HCT116 (cell line): ENCODE measurements around the gene SEMA5B. TPM values are rescaled to one million over a fixed set of nuclear protein-coding genes. Genes with fewer than 3 reads are reported as not detected.

Experiments
- ATAC-seq: fragments of 200-7000 bp; cut with Tn5 transposase; 2 replicates; pipeline ENCODE4 v1.9.1; 2020; ENCODE audit warnings: mild to moderate bottlenecking, moderate library complexity
- BruUV-seq: library from RNA; stranded (reverse); fragments of 400-500 nt; replicated peaks from 2 replicates; lab custom pipeline; 2021; lab: Mats Ljungman, UMichigan
- CTCF ChIA-PET: fragments of 300-600 bp; sonication (Branson Sonifier 250); formaldehyde crosslinking; loops from one replicate; lab custom pipeline; 2021; ENCODE audit warnings: antibody characterized with exemption; lab: Charles Lee
- POLR2A ChIA-PET: fragments of 300-600, 350-600 bp; sonication (Branson Sonifier 250); formaldehyde crosslinking; loops from one replicate; lab custom pipeline; 2021; ENCODE audit warnings: antibody characterized with exemption; lab: Charles Lee
- RAD21 ChIA-PET, 2 experiments: fragments of 300-600 bp; sonication (Branson Sonifier 250); formaldehyde crosslinking; loops; one replicate each; lab custom pipeline; 2023; ENCODE audit warnings: low total read pairs in 2 of 2; ENCODE audit not compliant: uncharacterized antibody in 2 of 2, unreplicated experiment in 2 of 2, low non-redundant PET in 1 of 2; lab: Charles Lee
- DNase-seq: peaks from one replicate; pipeline ENCODE4 v3.0.0-alpha.2; 2010; ENCODE audit warnings: low read depth, low spot score
- H2AFZ ChIP-seq: fragments of 200-600 bp; shearing (Covaris generic), sonication (generic); 2 replicates; pipeline ENCODE4 v1.6.1; 2017; ENCODE audit warnings: low read depth, mixed run types, mixed read lengths, antibody characterized with exemption, low read length; ENCODE audit not compliant: poor library complexity, severe bottlenecking
- H3K27ac ChIP-seq: 2 replicates; pipeline ENCODE4 v1.5.1; 2012; ENCODE audit warnings: low read depth, low read length
- H3K27me3 ChIP-seq: fragments of 200-600 bp; sonication (generic); 2 replicates; pipeline ENCODE4 v1.6.1; 2016; ENCODE audit warnings: mixed run types, low read length, mixed read lengths; ENCODE audit not compliant: insufficient read depth
- H3K36me3 ChIP-seq, 2 experiments: fragments of 200-500 bp in 1 of 2; fragments of 200-600 bp in 1 of 2; sonication (Bioruptor generic) in 1 of 2; sonication (generic) in 1 of 2; 2 replicates each; pipeline versions ENCODE4 v1.5.1 to v1.6.1; 2014 to 2016; ENCODE audit warnings: low read length in 2 of 2, inconsistent platforms in 1 of 2, mixed read lengths in 1 of 2, mixed run types in 1 of 2; ENCODE audit not compliant: insufficient read depth in 2 of 2, control insufficient read depth in 1 of 2
- H3K4me1 ChIP-seq, 2 experiments: fragments of 200-600 bp in 1 of 2; sonication (generic) in 1 of 2; 2 replicates each; pipeline versions ENCODE4 v1.5.1 to v1.6.1; 2012 to 2017; ENCODE audit warnings: low read length in 2 of 2, inconsistent platforms in 1 of 2, mild to moderate bottlenecking in 1 of 2, mixed read lengths in 1 of 2, mixed run types in 1 of 2, moderate library complexity in 1 of 2; ENCODE audit not compliant: insufficient read depth in 2 of 2, control insufficient read depth in 1 of 2
- H3K4me2 ChIP-seq: fragments of 200-600 bp; sonication (generic); 2 replicates; pipeline ENCODE4 v1.6.1; 2017; ENCODE audit warnings: mixed run types, low read length, mixed read lengths
- H3K4me3 ChIP-seq, 2 experiments: fragments of 200-600 bp in 1 of 2; sonication (generic) in 1 of 2; replicated peaks in 1 of 2; 2 replicates each; pipeline ENCODE4 v1.5.1; 2011 to 2016; ENCODE audit warnings: low read length in 2 of 2, control low read depth in 1 of 2, low read depth in 1 of 2, mild to moderate bottlenecking in 1 of 2, mixed read lengths in 1 of 2, mixed run types in 1 of 2
- H3K79me2 ChIP-seq: fragments of 200-600 bp; sonication (generic); 2 replicates; pipeline ENCODE4 v1.6.1; 2017; ENCODE audit warnings: mild to moderate bottlenecking, mixed run types, low read length, moderate library complexity, mixed read lengths; ENCODE audit not compliant: insufficient read depth
- H3K9ac ChIP-seq: fragments of 200-600 bp; sonication (generic); 2 replicates; pipeline ENCODE4 v1.6.1; 2016; ENCODE audit warnings: low read length, mixed read lengths
- H3K9me2 ChIP-seq: fragments of 200-600 bp; sonication (generic), shearing (Covaris generic); 2 replicates; pipeline ENCODE4 v1.6.1; 2017; ENCODE audit warnings: mixed run types, mild to moderate bottlenecking, moderate library complexity; ENCODE audit not compliant: insufficient read depth
- H3K9me3 ChIP-seq, 2 experiments: fragments of 200-500 bp in 1 of 2; fragments of 200-600 bp in 1 of 2; sonication (Bioruptor generic) in 1 of 2; sonication (generic) in 1 of 2; 2 replicates each; pipeline ENCODE4 v1.6.1; 2014 to 2017; ENCODE audit warnings: low read length in 2 of 2, mixed read lengths in 2 of 2, inconsistent platforms in 1 of 2, low read depth in 1 of 2, mild to moderate bottlenecking in 1 of 2, mixed run types in 1 of 2, moderate library complexity in 1 of 2; ENCODE audit not compliant: control insufficient read depth in 1 of 2, insufficient read depth in 1 of 2
- H4K20me1 ChIP-seq: fragments of 200-600 bp; sonication (generic), shearing (Covaris generic); 2 replicates; pipeline ENCODE4 v1.6.1; 2017; ENCODE audit warnings: mixed run types, mild to moderate bottlenecking, moderate library complexity; ENCODE audit not compliant: insufficient read depth
- CBX3 ChIP-seq: IDR thresholded peaks from 2 replicates; pipeline ENCODE4 v1.6.1; 2012; ENCODE audit warnings: low read depth
- CEBPB ChIP-seq: IDR thresholded peaks from 2 replicates; pipeline ENCODE4 v1.6.1; 2012; ENCODE audit warnings: low read depth
- EZH2 ChIP-seq: fragments of 200-600 bp; sonication (generic); IDR thresholded peaks from 2 replicates; pipeline ENCODE4 v1.6.1; 2017; ENCODE audit warnings: antibody characterized with exemption, mixed run types
- FOSL1 ChIP-seq: IDR thresholded peaks from 2 replicates; pipeline ENCODE4 v1.6.1; 2012; ENCODE audit warnings: low read depth
- YY1 ChIP-seq: IDR thresholded peaks from 2 replicates; pipeline ENCODE4 v1.6.1; 2011; ENCODE audit warnings: low read length, low read depth, moderate library complexity, mild to moderate bottlenecking; ENCODE audit not compliant: insufficient replicate concordance; ENCODE audit errors: extremely low read depth
- intact Hi-C: fragments of 100-400 bp; cut with micrococcal nuclease; formaldehyde crosslinking; loops from 2 replicates; pipeline ENCODE4 v1.10.0; 2022
- total RNA-seq: library from RNA; stranded (reverse); gene quantifications from one replicate; pipeline ENCODE4 v1.2.1, GENCODE V29; 2021; ENCODE audit not compliant: unreplicated experiment
- TF ChIP-seq, protein P1 (sequence below), 3 experiments: fragments of 200-600 bp in 1 of 3; sonication (generic) in 1 of 3; IDR thresholded peaks in 2 of 3; conservative IDR thresholded peaks in 1 of 3; 2 replicates each; pipeline ENCODE4 v1.5.1; 2012 to 2017; ENCODE audit warnings: low read depth in 2 of 3, low read length in 2 of 3, antibody characterized with exemption in 1 of 3, borderline replicate concordance in 1 of 3, control low read depth in 1 of 3, mild to moderate bottlenecking in 1 of 3, mixed read lengths in 1 of 3, mixed run types in 1 of 3, moderate library complexity in 1 of 3; ENCODE audit not compliant: insufficient read depth in 1 of 3
- TF ChIP-seq, protein P2 (sequence below): IDR thresholded peaks from 2 replicates; pipeline ENCODE4 v1.6.1; 2012

The SEMA5B gene
- total RNA-seq, 1 experiment from 2014 or later, result 0.15 TPM

GRCh38 chr3:122898298-122898697, 129.3 kb downstream of the SEMA5B start:
- CTCF ChIA-PET, result no interaction called here
- Histone ChIP-seq H3K9me3 (no peaks in the 10 kb centered on the region), H3K27ac (no peak overlapping the region), H3K4me3 (no peak overlapping the region), H3K9ac (no peak overlapping the region), H3K79me2 (no peaks in the 10 kb centered on the region), H3K4me1 (peaks cover 11 to 15% of the 10 kb centered on the region in 2 experiments), H2AFZ (no peak overlapping the region), H3K36me3 (no peaks in the 10 kb centered on the region), H4K20me1 (no peaks in the 10 kb centered on the region), H3K4me2 (no peak overlapping the region), H3K27me3 (no peaks in the 10 kb centered on the region), H3K9me2 (no peaks in the 10 kb centered on the region)
- ATAC-seq (no peak), DNase-seq (no peak)
- POLR2A ChIA-PET, result no interaction called here
- BruUV-seq, result no TSS peak
- intact Hi-C loops, result no loop called here
- RAD21 ChIA-PET, result no interaction called here
- TF ChIP-seq YY1 (no peak), CEBPB (no peak), FOSL1 (no peak), CBX3 (no peak), EZH2 (no peak)
- TF ChIP-seq, protein P1, sequence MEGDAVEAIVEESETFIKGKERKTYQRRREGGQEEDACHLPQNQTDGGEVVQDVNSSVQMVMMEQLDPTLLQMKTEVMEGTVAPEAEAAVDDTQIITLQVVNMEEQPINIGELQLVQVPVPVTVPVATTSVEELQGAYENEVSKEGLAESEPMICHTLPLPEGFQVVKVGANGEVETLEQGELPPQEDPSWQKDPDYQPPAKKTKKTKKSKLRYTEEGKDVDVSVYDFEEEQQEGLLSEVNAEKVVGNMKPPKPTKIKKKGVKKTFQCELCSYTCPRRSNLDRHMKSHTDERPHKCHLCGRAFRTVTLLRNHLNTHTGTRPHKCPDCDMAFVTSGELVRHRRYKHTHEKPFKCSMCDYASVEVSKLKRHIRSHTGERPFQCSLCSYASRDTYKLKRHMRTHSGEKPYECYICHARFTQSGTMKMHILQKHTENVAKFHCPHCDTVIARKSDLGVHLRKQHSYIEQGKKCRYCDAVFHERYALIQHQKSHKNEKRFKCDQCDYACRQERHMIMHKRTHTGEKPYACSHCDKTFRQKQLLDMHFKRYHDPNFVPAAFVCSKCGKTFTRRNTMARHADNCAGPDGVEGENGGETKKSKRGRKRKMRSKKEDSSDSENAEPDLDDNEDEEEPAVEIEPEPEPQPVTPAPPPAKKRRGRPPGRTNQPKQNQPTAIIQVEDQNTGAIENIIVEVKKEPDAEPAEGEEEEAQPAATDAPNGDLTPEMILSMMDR (IDR thresholded peaks at IDR 0.05 in 2 of 3, conservative IDR thresholded peaks at IDR 0.05 in 1 of 3; ENCODE audit: borderline replicate concordance in 1 of 3, insufficient read depth in 1 of 3, low read depth in 2 of 3, low read length in 2 of 3), result no peak
- TF ChIP-seq, protein P2, sequence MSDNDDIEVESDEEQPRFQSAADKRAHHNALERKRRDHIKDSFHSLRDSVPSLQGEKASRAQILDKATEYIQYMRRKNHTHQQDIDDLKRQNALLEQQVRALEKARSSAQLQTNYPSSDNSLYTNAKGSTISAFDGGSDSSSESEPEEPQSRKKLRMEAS, result no peak
